HEK293 (cell line): Measurements from ENCODE around the gene SMCO4.

Source experiments
- CTCF ChIP-seq: fragments of 450-650 bp; formaldehyde crosslinking; IDR thresholded peaks from 2 replicates; pipeline ENCODE4 v1.5.1; 2016; ENCODE audit warnings: missing biosample characterization, missing genetic modification characterization
- ZNF596 ChIP-seq: fragments of 450-650 bp; IDR thresholded peaks from 2 replicates; pipeline ENCODE4 v1.5.0; 2018; ENCODE audit warnings: missing biosample characterization, mild to moderate bottlenecking, missing genetic modification characterization, moderate library complexity

GRCh38 chr11:93569496-93569895 lies 26.3 kb upstream of the SMCO4 start:
- TF ChIP-seq CTCF (tag by site-specific recombination): no peak
- TF ChIP-seq ZNF596: no peak
